Thyroid gland (tissue), 4 donors: ENCODE measurements around the gene DUSP5. TPM values are rescaled to one million over a fixed set of nuclear protein-coding genes. Genes with fewer than 3 reads are reported as not detected.
"Not testable (repeated sequence)": the region's sequence is repeated elsewhere in the genome, so short reads cannot be mapped to it uniquely, and the experiment has no call there.

Experiments
- DNase-seq, 2 donors: peaks; one replicate each; pipeline ENCODE4 v3.0.0-alpha.2; 2019
- H3K27ac ChIP-seq, 3 donors: fragments of 200-600 bp; sonication (generic); 1 replicate in 2 of 3; 2 replicates in 1 of 3; pipeline ENCODE4 v1.5.1; 2016 to 2019; ENCODE audit warnings: mild to moderate bottlenecking in 1 of 3, moderate library complexity in 1 of 3
- H3K27me3 ChIP-seq: fragments of 200-600 bp; sonication (generic); one replicate; pipeline ENCODE4 v1.5.1; 2019
- H3K36me3 ChIP-seq, 2 donors: fragments of 200-600 bp; sonication (generic); one replicate each; pipeline ENCODE4 v1.5.1; 2016 to 2019
- H3K4me1 ChIP-seq, 2 donors: fragments of 200-600 bp; sonication (generic); one replicate each; pipeline ENCODE4 v1.5.1; 2017 to 2019
- H3K4me3 ChIP-seq, 3 donors: fragments of 200-600 bp; sonication (generic); replicated peaks in 1 of 3; 1 replicate in 2 of 3; 2 replicates in 1 of 3; pipeline ENCODE4 v1.5.1; 2016; ENCODE audit warnings: mild to moderate bottlenecking in 1 of 3
- H3K9me3 ChIP-seq: fragments of 200-600 bp; sonication (generic); one replicate; pipeline ENCODE4 v1.5.1; 2017
- CTCF ChIP-seq, 6 experiments: fragments of 200-600 bp in 3 of 6; fragments of 450-650 bp in 3 of 6; sonication (generic) in 3 of 6; IDR thresholded peaks; one replicate each; pipeline ENCODE4 v1.5.1; 2016 to 2019; ENCODE audit warnings: antibody characterized with exemption in 6 of 6, mild to moderate bottlenecking in 2 of 6, inconsistent platforms in 1 of 6, moderate library complexity in 1 of 6
- POLR2A ChIP-seq, 2 donors: fragments of 450-650 bp; IDR thresholded peaks; one replicate each; pipeline ENCODE4 v1.6.1; 2017; ENCODE audit warnings: antibody characterized with exemption in 2 of 2, mild to moderate bottlenecking in 2 of 2, moderate library complexity in 1 of 2
- WGBS, 2 donors: methylation state at CpG; one replicate each; pipeline ENCODE4 v1.1.5; 2017; 5-methylcytosine and 5-hydroxymethylcytosine counted together
- intact Hi-C: fragments of 100-400 bp; cut with DNase I; formaldehyde crosslinking; loops from one replicate; pipeline ENCODE4 v1.15.1; 2023
- total RNA-seq, 4 donors: library from RNA; depleted of rRNA; stranded (reverse); fragments of >200 nt; gene quantifications; one replicate each; pipeline ENCODE4 v1.2.3, GENCODE V29; 2016

The DUSP5 gene
- total RNA-seq, 4 donors from 2014 or later = 2.1 to 14.2 (median 7.1) TPM

- 7 to 10% methylated on average over 33 to 34 of the region's 35 CpGs for WGBS, 2 donors
- peak overlapping the region in 1 of 3 donors; percentile 17 for H3K4me3 ChIP-seq
- no peaks in the 10 kb centered on the region for H3K27me3 ChIP-seq
- intact Hi-C loops = no loop called here
- H3K36me3 ChIP-seq = no peaks in the 10 kb centered on the region
- H3K4me1 ChIP-seq = peaks cover 11 to 12% of the 10 kb centered on the region in 2 donors
- no peak for TF ChIP-seq CTCF (IDR thresholded peaks at IDR 0.05)
- TF ChIP-seq POLR2A (IDR thresholded peaks at IDR 0.05) = no peak
- no peak overlapping the region for H3K27ac ChIP-seq
- no peaks in the 10 kb centered on the region for H3K9me3 ChIP-seq
- DNase-seq = peak; percentile 51 to 53
Measured at GRCh38 chr10:110530131-110530831, 32.6 kb downstream of the DUSP5 start.

- DNase-seq = no peak
Measured at GRCh38 chr10:110531687-110532086, 34.0 kb downstream of the DUSP5 start.

GRCh38 chr10:110532628-110533027 is 34.9 kb downstream of the DUSP5 start:
- WGBS, 2 donors = 76 to 88% methylated on average over 4 of the region's 4 CpGs
- peaks cover 11 to 12% of the 10 kb centered on the region in 2 donors for H3K4me1 ChIP-seq
- H3K9me3 ChIP-seq, H3K4me3 ChIP-seq, H3K36me3 ChIP-seq, intact Hi-C loops, H3K27me3 ChIP-seq, H3K27ac ChIP-seq, DNase-seq: not testable (repeated sequence)

More at GRCh38 chr10:110531687-110532086, 34.0 kb downstream of the DUSP5 start:
- TF ChIP-seq CTCF (IDR thresholded peaks at IDR 0.05) = no peak
- no peak for TF ChIP-seq POLR2A (IDR thresholded peaks at IDR 0.05)
- WGBS, 2 donors = 90 to 94% methylated on average over 2 of the region's 2 CpGs
- Histone ChIP-seq H3K9me3 (no peaks in the 10 kb centered on the region), H3K4me1 (peaks cover 11 to 12% of the 10 kb centered on the region in 2 donors), H3K36me3 (no peaks in the 10 kb centered on the region), H3K27me3 (no peaks in the 10 kb centered on the region), H3K4me3 (no peak overlapping the region), H3K27ac (no peak overlapping the region)
- intact Hi-C loops = no loop called here

GRCh38 chr10:110533149-110533548 is 35.4 kb downstream of the DUSP5 start:
- Histone ChIP-seq H3K4me3 (no peak overlapping the region), H3K27me3 (no peaks in the 10 kb centered on the region), H3K9me3 (no peaks in the 10 kb centered on the region), H3K27ac (no peak overlapping the region), H3K4me1 (peaks cover 11 to 12% of the 10 kb centered on the region in 2 donors), H3K36me3 (no peaks in the 10 kb centered on the region)
- 35 to 39% methylated on average over 3 of the region's 3 CpGs for WGBS, 2 donors
- intact Hi-C loops = no loop called here
- DNase-seq = no peak
- TF ChIP-seq CTCF (IDR thresholded peaks at IDR 0.05) = no peak
- TF ChIP-seq POLR2A (IDR thresholded peaks at IDR 0.05) = no peak

- no peak overlapping the region for H3K4me3 ChIP-seq
- no peaks in the 10 kb centered on the region for H3K36me3 ChIP-seq
- TF ChIP-seq POLR2A (IDR thresholded peaks at IDR 0.05) (no peak), CTCF (IDR thresholded peaks at IDR 0.05) (no peak)
- no peak for DNase-seq
- H3K27me3 ChIP-seq = no peaks in the 10 kb centered on the region
- H3K4me1 ChIP-seq = peaks cover 10 to 14% of the 10 kb centered on the region in 2 donors
- H3K27ac ChIP-seq = no peak overlapping the region
- H3K9me3 ChIP-seq = no peaks in the 10 kb centered on the region
- WGBS, 2 donors = 84 to 88% methylated on average over 2 of the region's 2 CpGs
- intact Hi-C loops = no loop called here
Measured at GRCh38 chr10:110534571-110534970, 36.9 kb downstream of the DUSP5 start.
